HG02870 (cell line): ENCODE measurements around the gene DCP1A.
"Not testable (repeated sequence)": the region's sequence is repeated elsewhere in the genome, so short reads cannot be mapped to it uniquely, and the experiment has no call there.

Experiments used
- ATAC-seq: cut with Tn5 transposase; IDR thresholded peaks from one replicate; pipeline ENCODE4 v1.9.1; 2021; ENCODE audit warnings: mild to moderate bottlenecking, moderate library complexity; ENCODE audit not compliant: unreplicated experiment

The DCP1A gene

DNA sequence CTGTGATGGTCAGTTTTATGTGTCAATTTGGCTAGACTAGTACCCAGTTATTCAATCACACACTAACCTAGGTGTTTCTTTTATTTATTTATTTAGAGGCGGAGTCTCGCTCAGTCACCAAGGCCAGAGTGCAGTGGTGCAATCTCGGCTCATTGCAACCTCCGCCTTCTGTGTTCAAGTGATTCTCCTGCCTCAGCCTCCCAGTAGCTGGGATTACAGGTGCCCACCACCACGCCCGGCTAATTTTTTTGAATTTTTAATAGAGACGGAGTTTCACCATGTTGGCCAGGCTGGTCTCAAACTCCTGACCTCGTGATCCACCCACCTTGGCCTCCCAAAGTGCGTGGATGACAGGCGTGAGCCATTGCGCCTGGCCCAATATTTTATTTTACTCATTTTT lies 78.2 kb downstream of the DCP1A start:
- not testable (repeated sequence) for ATAC-seq

DNA sequence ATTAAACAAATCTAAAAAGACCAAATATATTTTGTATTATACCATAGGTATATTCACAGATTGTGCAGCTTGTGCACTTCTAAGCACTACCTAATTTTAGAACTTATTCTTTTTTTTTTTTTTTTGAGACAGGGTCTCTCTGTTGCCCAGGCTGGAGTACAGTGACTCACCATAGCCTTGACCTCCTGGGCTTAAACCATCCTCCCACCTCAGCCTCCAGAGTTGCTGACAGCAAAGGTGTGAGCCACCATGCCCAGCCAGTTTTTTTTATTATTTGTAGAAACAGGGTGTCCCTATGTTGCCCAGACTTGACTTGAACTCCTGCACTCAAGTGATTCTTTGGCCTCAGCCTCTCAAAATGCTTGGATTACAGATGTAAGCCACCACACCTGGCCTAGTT lies 79.6 kb downstream of the DCP1A start:
- ATAC-seq = no peak

DNA sequence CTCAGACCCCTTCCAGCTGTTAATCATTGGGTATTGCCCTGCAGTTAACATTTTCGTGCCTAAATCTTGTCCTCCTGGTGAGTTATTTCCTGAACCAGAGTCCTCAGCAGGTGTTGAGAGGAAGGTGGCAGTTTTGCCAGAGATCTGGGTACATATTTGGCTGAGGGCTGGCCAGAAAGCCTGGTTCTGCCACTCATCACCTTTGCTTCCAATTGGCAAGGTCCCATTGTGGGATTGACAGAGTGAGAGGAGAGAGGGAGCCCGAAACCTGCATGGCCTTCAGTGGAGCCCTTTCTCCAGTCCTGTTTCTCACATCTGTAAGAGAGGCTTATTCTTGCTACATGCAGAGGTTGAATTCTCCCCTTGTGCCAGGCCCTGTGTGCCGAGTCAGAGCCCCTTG lies 82.6 kb downstream of the DCP1A start:
- no peak for ATAC-seq

DNA sequence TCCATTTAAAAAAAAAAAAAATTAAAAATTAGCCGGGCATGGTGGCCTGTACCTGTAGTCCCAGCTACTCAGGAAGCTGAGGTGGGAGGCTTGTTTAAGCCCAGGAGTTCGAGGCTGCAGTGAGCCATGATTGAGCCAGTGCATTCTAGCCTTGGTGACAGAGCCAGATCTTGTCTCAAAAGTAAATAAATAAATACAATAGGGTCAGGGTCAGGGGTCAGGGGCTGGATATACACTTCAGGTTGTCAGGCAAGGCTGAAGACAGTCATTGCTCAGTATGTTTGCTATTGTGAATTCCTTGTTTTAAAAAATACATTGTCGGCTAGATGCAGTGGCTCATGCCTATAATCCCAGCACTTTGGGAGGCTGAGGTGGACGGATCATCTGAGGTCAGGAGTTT lies 83.4 kb downstream of the DCP1A start:
- ATAC-seq = no peak

DNA sequence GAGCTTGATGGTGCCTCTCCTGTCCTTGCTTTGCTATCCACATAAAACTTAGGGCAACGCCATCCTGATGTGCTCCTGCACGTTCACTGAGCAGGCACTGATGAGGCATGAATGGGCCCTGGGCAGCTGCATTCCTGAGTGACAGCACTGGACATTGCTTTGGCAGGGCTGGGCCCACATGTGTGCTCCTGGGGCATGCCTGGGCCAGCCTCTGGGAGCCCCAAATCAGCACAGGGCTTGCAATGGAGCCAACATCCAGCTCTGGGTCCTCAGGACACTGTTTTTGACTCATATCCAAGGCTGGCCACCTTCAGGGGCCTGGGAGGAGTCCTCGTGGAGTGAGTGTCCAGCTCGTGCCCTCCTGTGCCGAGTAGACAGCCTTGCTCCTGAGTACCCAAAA lies 85.6 kb downstream of the DCP1A start:
- ATAC-seq = no peak

DNA sequence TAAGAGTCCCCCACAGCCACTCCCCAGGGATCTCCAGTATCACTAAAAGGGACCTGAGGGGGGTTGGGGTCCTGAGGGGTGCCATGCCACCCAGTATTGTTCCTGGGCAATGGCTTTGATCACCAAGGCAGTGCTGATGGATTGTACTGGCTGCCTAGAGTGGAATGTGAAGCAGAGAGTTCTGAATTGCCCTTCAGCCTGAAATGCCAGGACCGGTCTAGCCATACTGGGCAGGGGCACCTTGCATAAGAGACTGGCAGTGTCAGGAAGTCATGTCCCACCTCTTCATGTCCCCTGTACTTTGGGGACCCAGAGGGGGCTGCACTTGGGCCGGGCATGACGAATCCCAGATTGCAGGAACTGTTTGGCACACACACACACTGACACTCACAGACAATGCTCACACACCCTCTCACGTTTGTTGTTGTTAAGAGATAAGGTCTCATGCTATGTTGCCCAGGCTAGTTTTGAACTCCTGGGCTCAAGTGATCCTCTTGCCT lies 87.0 kb downstream of the DCP1A start:
- ATAC-seq = no peak

DNA sequence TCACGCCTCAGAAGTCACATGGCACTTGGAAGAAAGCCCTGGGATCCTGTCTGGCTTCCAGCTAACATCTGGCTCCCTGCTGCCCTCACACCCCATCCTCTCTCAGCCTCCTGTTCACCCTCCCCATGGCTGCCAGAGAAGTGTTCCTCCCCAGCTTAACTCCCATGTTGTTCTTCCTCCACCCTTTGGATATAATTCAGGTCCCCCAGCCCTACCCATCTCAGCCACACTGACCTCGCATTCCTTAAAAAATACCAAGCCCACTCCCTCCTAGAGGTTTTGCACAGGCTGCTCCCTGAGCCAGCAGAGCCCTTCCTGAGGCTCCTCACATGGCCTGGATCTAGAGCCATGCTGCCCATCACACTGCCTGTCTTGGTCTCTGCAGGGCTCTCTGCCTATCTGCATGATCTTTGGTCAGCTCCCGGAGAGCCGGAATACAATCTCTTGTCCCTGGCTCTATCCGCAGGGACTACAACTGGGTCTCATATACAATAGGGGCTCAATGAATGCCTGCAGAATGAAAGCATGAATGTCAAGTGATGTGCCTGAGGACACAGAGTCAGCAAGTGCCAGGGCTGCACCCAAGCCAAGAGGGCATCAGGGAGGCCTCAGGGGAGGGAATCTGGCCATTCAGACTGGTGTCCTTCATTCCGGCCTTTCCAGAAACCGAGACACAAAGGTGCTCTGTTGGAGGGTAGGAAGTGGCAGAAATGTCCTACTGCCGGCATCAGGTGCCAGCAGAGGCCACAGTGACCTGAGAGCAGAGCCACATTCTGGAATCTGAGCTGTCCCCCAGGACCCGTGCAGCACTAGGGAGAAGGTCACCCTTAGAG lies 87.7 kb downstream of the DCP1A start:
- no peak for ATAC-seq

DNA sequence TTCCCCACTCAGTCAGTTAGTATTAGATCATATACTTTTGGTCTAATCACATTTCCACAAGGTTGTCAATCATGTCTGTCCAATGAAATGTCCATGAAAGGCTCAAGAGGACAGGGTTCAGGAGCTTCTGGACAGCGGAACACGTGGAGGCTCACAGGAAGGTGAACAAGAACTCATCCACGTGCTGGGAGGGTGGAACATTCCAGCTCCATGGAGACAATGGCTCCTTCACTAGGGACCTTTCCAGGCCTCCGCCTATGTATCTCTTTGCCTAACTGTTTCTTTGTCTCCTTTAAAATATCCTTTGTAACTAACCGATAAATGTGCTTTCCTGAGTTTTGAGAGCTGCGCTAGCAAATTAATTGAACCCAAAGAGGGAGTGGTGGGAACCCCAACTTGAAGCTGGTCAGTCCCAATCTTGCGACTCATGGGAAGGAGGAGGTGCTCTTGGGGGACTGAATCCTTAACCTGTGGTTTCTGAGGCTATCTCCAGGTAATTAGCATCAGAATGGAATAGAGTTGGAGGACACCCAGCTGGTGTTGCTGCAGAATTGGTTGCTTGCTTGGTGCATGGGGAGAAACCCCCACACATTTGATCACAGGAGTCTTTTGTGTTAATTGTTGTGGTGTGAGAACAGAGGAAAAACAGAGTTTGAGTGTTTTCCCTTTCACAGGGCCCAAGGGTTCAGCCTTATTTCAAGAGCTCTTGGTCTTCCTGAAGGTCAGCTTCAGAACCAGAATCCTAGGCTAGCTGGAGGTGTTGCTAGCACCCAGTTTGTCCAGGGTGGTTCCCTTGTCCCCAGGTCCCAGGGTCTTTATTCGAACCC lies 88.5 kb downstream of the DCP1A start:
- ATAC-seq = no peak

DNA sequence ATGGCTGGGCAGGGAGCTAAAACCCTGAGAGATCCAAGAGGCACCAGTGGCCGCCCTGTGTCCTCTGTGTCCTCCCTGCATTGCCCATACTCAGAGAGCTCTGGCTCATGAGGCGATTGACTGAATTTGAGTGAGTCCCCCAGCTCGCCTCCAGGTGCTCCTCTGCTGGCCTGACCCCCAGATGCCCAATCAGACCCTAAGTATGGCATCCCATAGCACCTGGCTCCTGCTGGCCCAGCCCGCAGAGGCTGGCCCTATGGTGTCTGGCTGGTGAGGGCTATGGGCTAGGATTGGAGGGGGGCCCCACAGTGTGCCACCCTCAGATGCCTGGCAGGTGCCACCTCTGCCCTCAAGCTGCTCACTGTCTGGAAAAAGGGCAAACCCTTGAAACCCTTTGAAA lies 89.9 kb downstream of the DCP1A start:
- ATAC-seq = no peak

DNA sequence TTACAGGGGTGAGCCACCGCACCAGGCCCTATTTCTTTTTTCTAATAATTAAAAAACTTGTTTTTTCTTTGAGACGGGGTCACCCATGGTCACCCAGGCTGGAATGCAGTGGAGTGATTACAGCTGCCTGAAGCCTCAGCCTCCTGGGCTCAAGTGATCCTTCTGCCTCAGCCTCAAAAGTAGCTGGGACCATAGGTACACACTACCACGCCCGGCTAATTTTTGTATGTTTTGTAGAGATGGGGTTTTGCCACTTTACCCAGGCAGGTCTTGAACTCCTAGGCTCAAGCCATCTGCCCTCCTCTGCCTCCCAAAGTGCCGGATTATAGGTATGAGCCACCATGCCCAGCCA lies 90.7 kb downstream of the DCP1A start:
- ATAC-seq = no peak

DNA sequence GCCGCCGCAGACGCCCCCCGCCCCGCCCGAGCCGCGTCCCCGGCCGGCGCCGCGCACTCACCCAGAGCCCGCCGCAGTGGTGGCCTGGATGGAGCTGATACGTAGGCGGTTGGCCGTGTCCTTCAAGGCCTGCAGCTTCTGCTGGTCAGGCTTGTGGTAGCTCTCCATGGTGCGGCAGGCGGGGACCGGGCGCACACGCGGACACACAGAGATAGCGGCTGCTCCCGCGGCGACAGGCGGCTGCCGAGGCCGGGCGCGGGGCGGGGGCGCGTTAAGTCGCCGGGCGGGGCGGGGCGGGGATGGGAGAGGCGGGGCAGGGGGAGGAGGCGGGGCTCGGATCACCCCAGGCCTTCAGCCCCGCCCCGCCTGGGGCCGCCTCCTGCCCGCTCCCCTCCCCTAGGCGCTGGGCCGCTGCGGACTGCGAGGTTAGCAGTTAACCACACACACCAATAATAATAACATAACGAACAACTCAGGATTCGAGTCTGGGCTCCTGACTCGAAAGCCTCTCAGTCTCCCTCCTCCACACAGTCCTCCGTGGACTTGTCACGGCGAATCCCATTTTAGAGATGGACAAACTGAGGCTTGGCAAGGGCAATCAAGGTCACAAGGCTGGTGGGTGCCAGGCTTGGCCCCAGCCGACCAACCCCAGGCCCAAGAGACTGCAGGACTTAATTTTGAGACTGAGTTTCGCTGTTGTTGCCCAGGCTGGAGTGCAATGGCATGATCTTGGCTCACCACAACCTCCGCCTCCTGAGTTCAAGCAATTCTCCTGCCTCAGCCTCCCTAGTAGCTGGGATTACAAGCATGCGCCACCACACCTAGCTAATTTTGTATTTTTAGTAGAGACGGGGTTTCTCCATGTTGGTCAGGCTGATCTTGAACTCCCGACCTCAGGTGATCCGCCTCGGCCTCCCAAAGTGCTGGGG lies 91.3 kb downstream of the DCP1A start, which contains the start of gene TKT:
Gene TKT (minus strand): TSS at position 248 of the 929 bp plus-strand sequence. CDS start 80 bp downstream, at position 168.
- peak; percentile 43 for ATAC-seq

DNA sequence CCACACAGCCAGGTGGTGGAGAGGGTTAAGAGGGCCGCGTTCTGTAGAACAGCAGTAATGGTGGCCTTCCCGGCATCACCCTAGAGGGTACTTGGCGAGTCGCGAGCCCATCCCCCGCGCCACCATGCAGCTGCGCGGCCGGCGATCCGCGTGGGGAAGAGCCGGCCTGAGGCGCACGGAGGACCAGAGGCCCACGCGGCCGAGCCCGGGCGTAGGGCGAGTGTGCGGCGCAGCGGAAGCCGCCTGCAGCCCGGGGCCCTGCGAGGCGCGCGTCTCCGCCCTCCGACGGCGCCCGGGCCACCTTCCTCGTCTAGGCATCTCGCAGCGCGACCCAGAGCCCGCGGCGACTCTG lies 91.9 kb downstream of the DCP1A start:
- ATAC-seq = peak; percentile 32

DNA sequence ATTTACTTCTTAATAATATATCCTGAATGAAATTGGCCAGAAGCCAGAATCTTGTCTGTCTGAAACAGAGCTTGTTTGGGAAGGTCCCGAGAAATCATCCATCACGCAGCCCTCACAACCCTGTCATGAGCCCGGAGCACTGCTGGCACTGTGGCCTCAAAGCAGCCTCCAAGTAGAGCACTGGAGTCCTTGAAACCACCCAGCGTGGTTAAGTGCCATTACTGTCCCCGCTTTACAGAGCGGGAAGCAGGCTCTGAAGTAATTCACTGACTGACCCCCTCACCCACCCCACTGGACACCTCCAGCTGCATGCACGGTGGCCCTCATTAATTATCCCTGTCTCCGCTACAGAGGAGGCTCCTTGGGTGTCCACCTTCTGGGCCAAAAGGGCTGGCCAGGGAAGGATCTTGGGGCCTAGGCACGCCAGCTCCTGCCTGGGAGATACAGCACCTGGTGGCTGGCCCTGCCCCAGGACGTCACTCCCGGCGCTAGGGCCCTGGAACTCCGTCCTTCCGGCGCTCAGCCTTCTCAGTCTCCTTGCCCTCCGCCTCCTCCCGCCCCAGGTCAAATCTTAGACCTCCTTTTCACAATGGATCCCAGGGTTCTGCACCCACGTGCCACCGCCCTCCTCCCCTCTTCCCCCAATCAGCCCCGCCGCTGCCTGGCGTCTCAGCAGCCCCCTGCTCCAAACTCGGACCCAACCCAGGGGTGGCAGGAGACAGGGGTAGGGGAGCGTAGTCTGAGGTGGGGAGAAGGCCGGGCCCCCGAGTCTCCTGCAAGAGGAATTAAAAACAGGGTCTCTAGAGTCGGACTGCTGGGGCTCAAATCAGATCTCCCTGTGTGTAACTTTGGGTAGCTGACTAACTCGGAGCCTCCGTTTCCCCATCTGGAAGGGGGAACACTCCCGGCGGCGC lies 92.6 kb downstream of the DCP1A start:
- peak; percentile 34 for ATAC-seq

DNA sequence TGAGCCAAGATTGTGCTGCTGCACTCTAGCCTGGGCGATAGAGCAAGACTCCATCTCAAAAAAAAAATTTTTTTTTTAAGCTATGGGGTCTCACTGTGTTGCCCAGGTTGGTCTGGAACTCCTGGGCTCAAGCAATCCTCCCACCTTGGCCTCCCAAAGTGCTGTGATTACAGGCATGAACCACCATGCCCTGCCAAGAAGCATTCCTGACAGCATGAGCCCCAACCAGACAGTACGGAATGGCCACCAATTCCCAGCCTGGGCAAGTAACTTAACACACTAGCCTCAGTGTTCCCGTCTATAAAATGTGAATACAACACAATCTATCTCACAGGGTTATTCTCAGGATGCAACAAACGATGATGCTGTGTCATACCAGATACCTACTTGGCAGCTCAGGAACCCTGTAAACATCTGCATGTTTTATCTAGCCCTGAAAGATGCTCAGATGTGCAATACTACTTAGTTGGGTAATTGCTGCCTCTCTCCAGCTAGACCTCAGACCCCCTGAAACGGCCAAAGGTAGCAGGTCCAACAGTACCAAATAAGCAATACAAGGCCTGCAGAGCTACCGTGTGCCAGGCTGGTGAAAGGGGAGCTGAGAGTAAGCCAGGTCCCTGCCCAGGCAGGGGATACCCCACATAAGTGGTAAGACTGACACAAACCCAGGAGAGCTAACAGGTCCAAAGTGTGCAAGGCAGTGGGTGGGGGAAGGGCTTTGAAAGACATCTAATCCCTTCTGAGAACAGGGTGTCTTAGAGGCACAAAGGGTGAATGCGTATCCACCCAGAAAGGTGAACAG lies 93.4 kb downstream of the DCP1A start:
- ATAC-seq = no peak

DNA sequence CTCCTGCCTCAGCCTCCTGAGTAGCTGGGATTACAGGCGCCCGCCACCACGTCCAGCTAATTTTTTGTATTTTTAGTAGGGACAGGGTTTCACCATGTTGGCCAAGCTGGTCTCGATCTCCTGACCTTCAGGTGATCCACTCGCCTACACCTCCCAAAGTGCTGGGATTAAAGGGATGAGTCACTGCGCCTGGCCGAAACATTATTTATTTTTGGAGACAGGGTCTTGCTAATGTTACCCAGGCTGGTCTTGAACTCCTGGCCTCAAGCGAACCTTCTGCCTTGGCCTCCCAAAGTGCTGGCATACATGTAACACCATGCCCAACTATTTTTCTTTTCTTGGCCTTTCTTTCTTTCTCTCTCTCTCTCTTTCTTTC lies 94.4 kb downstream of the DCP1A start:
- ATAC-seq = not testable (repeated sequence)

DNA sequence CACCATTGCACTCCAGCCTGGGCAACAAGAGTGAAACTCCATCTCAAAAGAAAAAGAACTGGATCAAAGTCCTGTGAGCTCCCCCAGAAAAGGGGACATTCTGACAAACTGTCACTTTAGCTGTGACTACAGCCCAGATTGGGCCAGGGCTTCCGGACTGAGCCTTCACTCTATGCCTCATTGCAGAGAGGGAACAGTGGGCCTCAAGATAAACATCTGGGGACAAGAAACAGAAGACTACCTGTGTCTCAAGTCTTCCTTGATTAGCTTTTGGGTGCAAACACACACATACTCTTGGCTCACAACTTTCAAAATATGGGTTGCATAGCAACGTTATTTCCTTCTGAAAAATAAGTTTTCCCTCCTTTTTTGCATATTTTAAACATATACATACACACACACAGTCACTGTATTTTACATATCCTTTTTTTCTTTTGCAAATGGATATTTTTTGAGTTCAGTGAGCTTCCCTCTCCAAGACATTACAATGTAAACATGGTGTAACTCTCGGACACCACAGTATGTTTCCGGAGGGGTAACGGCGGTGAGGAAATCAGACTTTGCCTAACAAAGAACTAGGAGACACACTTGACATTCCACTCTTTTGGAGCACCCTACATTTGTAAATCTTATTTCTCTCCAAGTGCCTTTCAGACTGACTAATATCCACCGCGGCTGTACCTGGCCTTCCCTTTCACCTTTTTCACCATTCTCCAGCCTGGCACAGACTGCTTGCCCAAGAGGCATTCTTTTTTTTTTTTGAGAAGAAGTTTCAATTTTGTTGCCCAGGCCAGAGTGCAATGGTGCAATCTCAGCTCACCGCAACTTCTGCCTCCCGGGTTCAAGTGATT lies 95.0 kb downstream of the DCP1A start:
- no peak for ATAC-seq

DNA sequence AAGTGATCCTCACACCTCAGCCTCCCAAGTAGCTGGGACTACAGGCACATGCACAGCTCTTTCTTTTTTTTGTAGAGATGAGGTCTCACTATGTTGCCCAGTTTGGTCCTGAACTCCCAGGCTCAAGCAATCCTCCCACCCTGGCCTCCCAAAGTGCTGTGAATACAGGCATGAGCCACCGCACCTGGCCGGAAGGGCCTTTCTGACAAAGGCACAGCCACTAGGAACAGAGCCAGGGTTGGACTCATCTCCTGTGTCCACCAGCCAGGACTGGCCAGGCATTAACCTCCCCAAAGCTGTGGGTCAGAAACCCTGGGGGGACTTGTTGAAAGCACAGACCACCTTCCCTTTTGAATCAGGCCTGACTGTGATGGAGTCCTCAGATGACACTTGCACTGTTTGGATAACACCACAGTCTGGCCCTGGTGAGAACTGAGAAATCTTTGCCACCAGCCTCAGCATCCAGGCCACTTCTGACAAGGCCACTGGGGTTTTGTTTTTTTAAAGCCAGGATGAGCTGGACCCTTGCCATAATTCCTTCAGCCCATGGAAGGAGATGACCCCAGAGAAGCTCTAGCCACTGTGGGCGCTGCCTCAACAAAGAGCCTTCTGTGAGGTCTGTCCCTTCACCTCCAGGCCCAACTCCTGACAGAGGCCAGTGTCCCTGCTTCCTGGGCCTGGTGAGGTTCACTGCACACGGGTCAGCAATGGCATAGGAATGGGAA lies 96.3 kb downstream of the DCP1A start:
- ATAC-seq = no peak

DNA sequence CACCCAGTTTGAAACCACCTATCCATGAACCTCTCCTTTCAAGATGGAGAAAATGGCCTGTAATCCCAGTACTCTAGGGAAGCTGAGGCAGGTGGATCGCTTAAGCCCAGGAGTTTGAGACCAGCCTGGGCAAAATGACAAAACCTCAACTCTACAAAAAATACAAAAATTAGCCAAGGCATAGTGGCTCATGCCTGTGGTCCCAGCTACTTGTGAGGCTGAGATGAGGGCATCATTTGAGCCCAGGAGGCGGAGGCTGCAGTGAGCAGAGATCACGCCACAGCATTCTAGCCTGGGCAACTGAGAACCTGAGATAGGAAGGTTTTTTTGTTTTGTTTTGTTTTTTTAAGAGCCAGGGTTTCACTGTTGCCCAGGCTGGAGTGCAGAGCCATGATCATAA lies 96.9 kb downstream of the DCP1A start:
- no peak for ATAC-seq
